Ishikawa (cell line): ENCODE measurements around the gene KLF3.

Experiments
- CEBPB ChIP-seq: IDR thresholded peaks from 2 replicates; pipeline ENCODE4 v1.6.1; 2012
- CREB1 ChIP-seq: IDR thresholded peaks from 2 replicates; pipeline ENCODE4 v1.6.1; 2012; ENCODE audit warnings: low read depth
- EGR1 ChIP-seq: IDR thresholded peaks from 2 replicates; pipeline ENCODE4 v1.6.1; 2012
- EP300 ChIP-seq: IDR thresholded peaks from 2 replicates; pipeline ENCODE4 v1.6.1; 2012; ENCODE audit warnings: borderline replicate concordance
- FOXM1 ChIP-seq: IDR thresholded peaks from 2 replicates; pipeline ENCODE4 v1.6.1; 2012; ENCODE audit warnings: low read depth, borderline replicate concordance
- NFIC ChIP-seq: IDR thresholded peaks from 2 replicates; pipeline ENCODE4 v1.6.1; 2012
- RAD21 ChIP-seq: IDR thresholded peaks from 2 replicates; pipeline ENCODE4 v1.6.1; 2012; ENCODE audit warnings: low read depth
- TAF1 ChIP-seq: IDR thresholded peaks from 2 replicates; pipeline ENCODE4 v1.6.1; 2012; ENCODE audit warnings: low read depth, mild to moderate bottlenecking
- TEAD4 ChIP-seq: IDR thresholded peaks from 2 replicates; pipeline ENCODE4 v1.6.1; 2012
- YY1 ChIP-seq: IDR thresholded peaks from 2 replicates; pipeline ENCODE4 v1.6.1; 2012; ENCODE audit warnings: low read depth
- TF ChIP-seq, protein P1 (sequence below): IDR thresholded peaks from 2 replicates; pipeline ENCODE4 v1.6.1; 2012
- TF ChIP-seq, protein P2 (sequence below): IDR thresholded peaks from 2 replicates; pipeline ENCODE4 v1.6.1; 2012
- TF ChIP-seq, protein P3 (sequence below): IDR thresholded peaks from 2 replicates; pipeline ENCODE4 v1.6.1; 2012; ENCODE audit warnings: low read depth, mild to moderate bottlenecking

DNA sequence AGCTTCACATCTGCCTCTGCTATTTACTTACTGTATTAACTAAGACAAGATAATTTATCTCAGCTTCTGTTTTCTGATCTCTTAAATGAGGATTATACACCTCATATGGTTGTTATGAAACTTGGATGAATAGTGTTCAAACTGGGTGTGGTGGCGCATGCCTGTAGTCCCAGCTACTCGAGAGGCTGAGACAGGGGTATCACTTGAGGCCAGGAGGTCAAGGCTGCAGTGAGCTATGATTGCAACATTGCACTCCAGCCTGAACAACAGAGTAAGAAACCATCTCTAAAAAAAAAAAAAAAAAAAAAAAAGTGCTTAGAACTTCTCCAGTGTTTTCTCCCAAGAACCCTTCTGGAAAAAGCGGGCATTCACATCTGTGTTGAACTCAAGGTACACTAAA lies 19.8 kb upstream of the KLF3 start:
- TF ChIP-seq RAD21, result no peak
- no peak for TF ChIP-seq EGR1
- TF ChIP-seq YY1, result no peak
- no peak for TF ChIP-seq NFIC
- TF ChIP-seq, protein P1, sequence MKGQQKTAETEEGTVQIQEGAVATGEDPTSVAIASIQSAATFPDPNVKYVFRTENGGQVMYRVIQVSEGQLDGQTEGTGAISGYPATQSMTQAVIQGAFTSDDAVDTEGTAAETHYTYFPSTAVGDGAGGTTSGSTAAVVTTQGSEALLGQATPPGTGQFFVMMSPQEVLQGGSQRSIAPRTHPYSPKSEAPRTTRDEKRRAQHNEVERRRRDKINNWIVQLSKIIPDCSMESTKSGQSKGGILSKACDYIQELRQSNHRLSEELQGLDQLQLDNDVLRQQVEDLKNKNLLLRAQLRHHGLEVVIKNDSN, result no peak
- TF ChIP-seq EP300, result no peak
- TF ChIP-seq CEBPB, result no peak
- TF ChIP-seq, protein P2, sequence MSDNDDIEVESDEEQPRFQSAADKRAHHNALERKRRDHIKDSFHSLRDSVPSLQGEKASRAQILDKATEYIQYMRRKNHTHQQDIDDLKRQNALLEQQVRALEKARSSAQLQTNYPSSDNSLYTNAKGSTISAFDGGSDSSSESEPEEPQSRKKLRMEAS, result no peak
- no peak for TF ChIP-seq CREB1
- no peak for TF ChIP-seq FOXM1
- TF ChIP-seq, protein P3, sequence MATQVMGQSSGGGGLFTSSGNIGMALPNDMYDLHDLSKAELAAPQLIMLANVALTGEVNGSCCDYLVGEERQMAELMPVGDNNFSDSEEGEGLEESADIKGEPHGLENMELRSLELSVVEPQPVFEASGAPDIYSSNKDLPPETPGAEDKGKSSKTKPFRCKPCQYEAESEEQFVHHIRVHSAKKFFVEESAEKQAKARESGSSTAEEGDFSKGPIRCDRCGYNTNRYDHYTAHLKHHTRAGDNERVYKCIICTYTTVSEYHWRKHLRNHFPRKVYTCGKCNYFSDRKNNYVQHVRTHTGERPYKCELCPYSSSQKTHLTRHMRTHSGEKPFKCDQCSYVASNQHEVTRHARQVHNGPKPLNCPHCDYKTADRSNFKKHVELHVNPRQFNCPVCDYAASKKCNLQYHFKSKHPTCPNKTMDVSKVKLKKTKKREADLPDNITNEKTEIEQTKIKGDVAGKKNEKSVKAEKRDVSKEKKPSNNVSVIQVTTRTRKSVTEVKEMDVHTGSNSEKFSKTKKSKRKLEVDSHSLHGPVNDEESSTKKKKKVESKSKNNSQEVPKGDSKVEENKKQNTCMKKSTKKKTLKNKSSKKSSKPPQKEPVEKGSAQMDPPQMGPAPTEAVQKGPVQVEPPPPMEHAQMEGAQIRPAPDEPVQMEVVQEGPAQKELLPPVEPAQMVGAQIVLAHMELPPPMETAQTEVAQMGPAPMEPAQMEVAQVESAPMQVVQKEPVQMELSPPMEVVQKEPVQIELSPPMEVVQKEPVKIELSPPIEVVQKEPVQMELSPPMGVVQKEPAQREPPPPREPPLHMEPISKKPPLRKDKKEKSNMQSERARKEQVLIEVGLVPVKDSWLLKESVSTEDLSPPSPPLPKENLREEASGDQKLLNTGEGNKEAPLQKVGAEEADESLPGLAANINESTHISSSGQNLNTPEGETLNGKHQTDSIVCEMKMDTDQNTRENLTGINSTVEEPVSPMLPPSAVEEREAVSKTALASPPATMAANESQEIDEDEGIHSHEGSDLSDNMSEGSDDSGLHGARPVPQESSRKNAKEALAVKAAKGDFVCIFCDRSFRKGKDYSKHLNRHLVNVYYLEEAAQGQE, result no peak
- no peak for TF ChIP-seq TEAD4
- TF ChIP-seq TAF1, result no peak
